GM18870 (cell line): ENCODE data around the gene CCDC28B.

Experiments used
- ATAC-seq: cut with Tn5 transposase; IDR thresholded peaks from one replicate; pipeline ENCODE4 v1.9.1; 2021; ENCODE audit warnings: moderate library complexity; ENCODE audit not compliant: unreplicated experiment

The CCDC28B gene

GRCh38 chr1:32220746-32221580 is 20.6 kb downstream of the CCDC28B start:
- ATAC-seq, result no peak

GRCh38 chr1:32221581-32221979 is 21.2 kb downstream of the CCDC28B start:
- no peak for ATAC-seq

GRCh38 chr1:32221980-32222755 is 21.8 kb downstream of the CCDC28B start, which contains the start of the genes EIF3I and TMEM234:
TSS of gene EIF3I (plus strand) at chr1:32222407. CDS start at chr1:32222442, 35 bp downstream.
TSS of gene TMEM234 (minus strand) at chr1:32222353. CDS start at chr1:32222322, 31 bp downstream.
- peak; percentile 83 for ATAC-seq

- no peak for ATAC-seq
Measured at GRCh38 chr1:32223683-32224082, 23.3 kb downstream of the CCDC28B start.

GRCh38 chr1:32224285-32224684 is 23.9 kb downstream of the CCDC28B start:
- no peak for ATAC-seq

- no peak for ATAC-seq
Measured at GRCh38 chr1:32228771-32229170, 28.4 kb downstream of the CCDC28B start.

- no peak for ATAC-seq
Measured at GRCh38 chr1:32231843-32232432, 31.5 kb downstream of the CCDC28B start.

- ATAC-seq, result no peak
Measured at GRCh38 chr1:32232558-32233304, 32.3 kb downstream of the CCDC28B start.

- no peak for ATAC-seq
Measured at GRCh38 chr1:32234792-32235191, 34.4 kb downstream of the CCDC28B start.

- ATAC-seq, result no peak
Measured at GRCh38 chr1:32239337-32239736, 38.9 kb downstream of the CCDC28B start.

- ATAC-seq, result no peak
Measured at GRCh38 chr1:32239790-32240139, 39.4 kb downstream of the CCDC28B start.

- no peak for ATAC-seq
Measured at GRCh38 chr1:32240140-32240951, 40.0 kb downstream of the CCDC28B start.

GRCh38 chr1:32241001-32241763 is 40.8 kb downstream of the CCDC28B start:
- ATAC-seq, result no peak

GRCh38 chr1:32242341-32242851 is 42.0 kb downstream of the CCDC28B start:
- no peak for ATAC-seq

GRCh38 chr1:32246888-32247273 is 46.5 kb downstream of the CCDC28B start, which contains the start of gene FAM167B:
TSS of gene FAM167B (plus strand) at chr1:32247222. CDS start at chr1:32247422, 200 bp downstream.
- no peak for ATAC-seq

GRCh38 chr1:32247452-32247851 is 47.1 kb downstream of the CCDC28B start:
- ATAC-seq, result no peak

GRCh38 chr1:32247983-32248889 is 47.8 kb downstream of the CCDC28B start:
- no peak for ATAC-seq
